ENCODE results near the gene SLC24A3.

The SLC24A3 gene

GRCh38 chr20:19683188-19683587 lies 470.7 kb downstream of the SLC24A3 start:
- TF ChIP-seq CTCF (IDR thresholded peaks at IDR 0.05; ENCODE audit: borderline replicate concordance, control extremely low read depth, extremely low read depth, insufficient read depth, missing control alignments), result no peak
- in situ Hi-C loops (cut with MboI; ENCODE audit: low sequenced_read_pairs, unreplicated experiment), result no loop called here
- DNase-seq (ENCODE audit: low spot score), result no peak

GRCh38 chr20:19683822-19684221 lies 471.4 kb downstream of the SLC24A3 start:
- in situ Hi-C loops (cut with MboI; ENCODE audit: low sequenced_read_pairs, unreplicated experiment), result no loop called here
- TF ChIP-seq CTCF (IDR thresholded peaks at IDR 0.05; ENCODE audit: borderline replicate concordance, control extremely low read depth, extremely low read depth, insufficient read depth, missing control alignments), result no peak
- no peak for DNase-seq (ENCODE audit: low spot score)

- in situ Hi-C loops (cut with MboI; ENCODE audit: low sequenced_read_pairs, unreplicated experiment), result no loop called here
- no peak for DNase-seq (ENCODE audit: low spot score)
- TF ChIP-seq CTCF (IDR thresholded peaks at IDR 0.05; ENCODE audit: borderline replicate concordance, control extremely low read depth, extremely low read depth, insufficient read depth, missing control alignments), result no peak
These were observed 475.8 kb downstream of the SLC24A3 start for GRCh38 chr20:19688031-19688806.

GRCh38 chr20:19690462-19690861 lies 478.0 kb downstream of the SLC24A3 start:
- DNase-seq (ENCODE audit: low spot score), result no peak
- in situ Hi-C loops (cut with MboI; ENCODE audit: low sequenced_read_pairs, unreplicated experiment), result no loop called here
- no peak for TF ChIP-seq CTCF (IDR thresholded peaks at IDR 0.05; ENCODE audit: borderline replicate concordance, control extremely low read depth, extremely low read depth, insufficient read depth, missing control alignments)

- in situ Hi-C loops (cut with MboI; ENCODE audit: low sequenced_read_pairs, unreplicated experiment), result no loop called here
- TF ChIP-seq CTCF (IDR thresholded peaks at IDR 0.05; ENCODE audit: borderline replicate concordance, control extremely low read depth, extremely low read depth, insufficient read depth, missing control alignments), result no peak
- DNase-seq (ENCODE audit: low spot score), result no peak
These were observed 478.7 kb downstream of the SLC24A3 start for GRCh38 chr20:19691125-19691524.

DNA sequence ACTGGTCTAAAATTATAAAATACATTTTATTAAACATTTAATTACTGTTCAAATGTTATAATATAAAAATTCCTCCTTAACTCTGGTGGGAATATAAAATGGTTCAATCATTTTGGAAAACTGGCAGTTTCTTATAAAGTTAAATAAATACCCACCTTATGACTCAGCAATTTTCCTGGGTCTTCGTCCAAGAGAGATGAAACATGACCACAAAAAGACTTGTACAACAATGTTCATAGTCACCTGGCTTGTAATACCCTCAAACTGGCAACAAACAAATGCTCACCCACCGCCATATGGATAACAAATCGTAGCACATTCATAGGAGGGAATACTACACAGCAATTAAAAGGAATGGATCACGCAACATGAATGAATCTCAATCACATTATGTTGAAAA lies 479.7 kb downstream of the SLC24A3 start:
- DNase-seq (ENCODE audit: low spot score), result no peak
- no peak for TF ChIP-seq CTCF (IDR thresholded peaks at IDR 0.05; ENCODE audit: borderline replicate concordance, control extremely low read depth, extremely low read depth, insufficient read depth, missing control alignments)
- in situ Hi-C loops (cut with MboI; ENCODE audit: low sequenced_read_pairs, unreplicated experiment), result no loop called here
